HUES6 (cell line): ENCODE results near the gene GABRG3.

Experiments used
- H3K27ac ChIP-seq: 2 replicates; pipeline ENCODE4 v1.7.0; 2013; ENCODE audit warnings: low read depth, mild to moderate bottlenecking, low read length, inconsistent platforms
- H3K27me3 ChIP-seq: 2 replicates; pipeline ENCODE4 v1.6.1; 2013; ENCODE audit warnings: low read length; ENCODE audit not compliant: control insufficient read depth, insufficient read depth
- H3K36me3 ChIP-seq: 2 replicates; pipeline ENCODE4 v1.6.1; 2013; ENCODE audit warnings: low read length; ENCODE audit not compliant: control insufficient read depth, insufficient read depth
- H3K4me1 ChIP-seq: 2 replicates; pipeline ENCODE4 v1.6.1; 2013; ENCODE audit warnings: low read length; ENCODE audit not compliant: control insufficient read depth, insufficient read depth
- H3K4me3 ChIP-seq: 2 replicates; pipeline ENCODE4 v1.5.1; 2013; ENCODE audit warnings: low read depth, low read length
- H3K9ac ChIP-seq: one replicate; pipeline ENCODE4 v1.6.1; 2013; ENCODE audit warnings: mild to moderate bottlenecking, low read length
- H3K9me3 ChIP-seq: 2 replicates; pipeline ENCODE4 v1.6.1; 2013; ENCODE audit warnings: low read depth, low read length; ENCODE audit not compliant: control insufficient read depth, insufficient read depth

GABRG3 gene

DNA sequence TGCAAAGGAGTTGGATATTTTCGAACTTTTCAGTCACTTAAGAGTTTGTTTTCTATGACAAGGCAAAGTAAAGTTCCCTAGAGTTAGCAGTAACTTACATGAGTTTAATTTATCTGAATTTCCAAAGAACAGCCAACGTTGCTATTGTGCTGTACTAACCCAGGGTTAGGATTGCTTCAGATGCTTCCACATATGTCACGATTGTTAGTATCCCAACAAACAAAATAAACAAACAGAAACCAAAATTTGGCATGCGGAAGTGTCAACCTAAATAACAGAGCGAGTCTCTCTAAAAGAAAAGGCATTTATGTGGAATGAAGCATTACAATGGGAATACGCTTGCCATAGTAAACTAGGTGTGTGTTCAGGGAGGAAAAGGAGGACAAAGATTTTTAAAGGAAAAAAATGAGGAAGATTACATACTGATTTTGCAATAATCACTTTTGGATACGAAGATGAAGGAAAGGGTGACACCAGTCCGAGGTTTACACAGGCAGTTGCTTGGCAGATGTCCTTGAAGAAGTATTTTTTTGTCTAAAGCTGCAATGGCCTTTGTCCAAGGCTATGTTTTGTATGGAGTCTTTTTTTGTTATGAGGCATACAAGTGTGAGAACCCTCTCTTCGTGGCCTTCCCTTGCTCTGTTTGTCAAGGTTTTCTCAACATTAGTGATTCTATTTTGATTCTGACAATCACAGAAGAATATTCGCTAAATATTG lies 267.9 kb downstream of the GABRG3 start:
- no peak overlapping the region for H3K9ac ChIP-seq
- no peaks in the 10 kb centered on the region for H3K36me3 ChIP-seq
- H3K9me3 ChIP-seq, result no peaks in the 10 kb centered on the region
- no peaks in the 10 kb centered on the region for H3K27me3 ChIP-seq
- no peaks in the 10 kb centered on the region for H3K4me1 ChIP-seq
- H3K4me3 ChIP-seq, result no peak overlapping the region
- no peak overlapping the region for H3K27ac ChIP-seq

DNA sequence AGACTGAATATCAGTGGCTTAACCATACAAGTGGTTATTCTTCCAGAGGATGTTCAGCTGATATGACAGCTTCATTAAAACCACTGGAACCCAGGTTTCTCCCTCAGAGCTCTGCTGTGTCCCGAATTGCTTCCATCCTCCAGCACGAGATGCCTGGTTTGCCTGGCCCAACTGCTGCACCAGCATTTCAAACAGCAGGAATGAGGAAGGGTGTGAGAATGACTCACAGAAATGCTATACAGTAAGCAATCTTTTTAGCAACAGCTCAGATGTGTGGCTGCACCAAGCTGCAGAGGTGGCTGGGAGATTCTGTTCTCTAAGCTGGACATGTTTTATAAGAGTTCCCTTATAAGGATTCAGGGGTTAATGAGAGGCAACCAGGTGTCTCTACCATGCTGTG lies 271.0 kb downstream of the GABRG3 start:
- Histone ChIP-seq H3K27ac (no peak overlapping the region), H3K4me1 (no peaks in the 10 kb centered on the region), H3K27me3 (no peaks in the 10 kb centered on the region), H3K9ac (no peak overlapping the region), H3K4me3 (no peak overlapping the region), H3K9me3 (no peaks in the 10 kb centered on the region), H3K36me3 (no peaks in the 10 kb centered on the region)

DNA sequence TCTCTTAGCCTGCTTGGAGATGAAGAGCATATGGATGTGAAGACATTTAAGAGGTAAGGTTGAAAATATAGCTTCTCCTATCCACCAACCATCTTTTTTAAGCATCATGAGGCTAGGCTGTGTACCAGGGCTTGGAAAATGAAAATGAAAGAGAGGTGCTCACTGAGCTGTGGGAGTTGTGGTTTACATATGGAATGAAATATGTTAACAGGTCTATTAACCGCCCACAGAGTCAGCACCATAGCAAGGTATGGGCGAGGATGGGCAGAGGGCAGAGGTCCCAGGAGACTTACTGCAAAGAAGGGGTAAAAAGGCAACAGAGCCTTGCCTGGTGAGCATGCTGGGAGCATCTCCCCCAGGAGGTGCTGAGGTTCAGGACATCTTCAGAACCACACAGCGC lies 273.1 kb downstream of the GABRG3 start:
- no peak overlapping the region for H3K4me3 ChIP-seq
- H3K4me1 ChIP-seq, result no peaks in the 10 kb centered on the region
- no peaks in the 10 kb centered on the region for H3K9me3 ChIP-seq
- H3K9ac ChIP-seq, result no peak overlapping the region
- H3K36me3 ChIP-seq, result no peaks in the 10 kb centered on the region
- no peaks in the 10 kb centered on the region for H3K27me3 ChIP-seq
- no peak overlapping the region for H3K27ac ChIP-seq

DNA sequence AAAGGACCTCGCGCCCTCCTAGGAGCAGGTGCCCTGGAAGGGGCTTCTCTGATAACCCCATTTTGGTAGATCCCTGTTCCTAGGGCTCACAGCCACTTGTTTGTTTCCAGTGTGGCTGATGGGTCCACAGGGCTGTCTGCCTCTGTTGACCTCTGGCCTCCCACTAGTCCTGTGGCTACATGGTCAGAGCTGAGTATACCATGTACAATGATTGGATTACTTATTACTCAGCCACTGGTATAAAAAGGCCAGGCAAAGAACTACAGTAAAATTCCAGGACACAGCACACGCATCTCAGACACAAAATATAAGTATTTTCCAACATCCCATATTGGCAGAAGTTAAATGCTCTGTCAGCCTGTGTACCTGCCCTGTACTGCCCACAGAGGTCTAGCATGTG lies 277.3 kb downstream of the GABRG3 start:
- H3K9ac ChIP-seq, result no peak overlapping the region
- H3K36me3 ChIP-seq, result no peaks in the 10 kb centered on the region
- no peaks in the 10 kb centered on the region for H3K27me3 ChIP-seq
- H3K4me3 ChIP-seq, result no peak overlapping the region
- no peaks in the 10 kb centered on the region for H3K9me3 ChIP-seq
- H3K27ac ChIP-seq, result no peak overlapping the region
- H3K4me1 ChIP-seq, result no peaks in the 10 kb centered on the region

DNA sequence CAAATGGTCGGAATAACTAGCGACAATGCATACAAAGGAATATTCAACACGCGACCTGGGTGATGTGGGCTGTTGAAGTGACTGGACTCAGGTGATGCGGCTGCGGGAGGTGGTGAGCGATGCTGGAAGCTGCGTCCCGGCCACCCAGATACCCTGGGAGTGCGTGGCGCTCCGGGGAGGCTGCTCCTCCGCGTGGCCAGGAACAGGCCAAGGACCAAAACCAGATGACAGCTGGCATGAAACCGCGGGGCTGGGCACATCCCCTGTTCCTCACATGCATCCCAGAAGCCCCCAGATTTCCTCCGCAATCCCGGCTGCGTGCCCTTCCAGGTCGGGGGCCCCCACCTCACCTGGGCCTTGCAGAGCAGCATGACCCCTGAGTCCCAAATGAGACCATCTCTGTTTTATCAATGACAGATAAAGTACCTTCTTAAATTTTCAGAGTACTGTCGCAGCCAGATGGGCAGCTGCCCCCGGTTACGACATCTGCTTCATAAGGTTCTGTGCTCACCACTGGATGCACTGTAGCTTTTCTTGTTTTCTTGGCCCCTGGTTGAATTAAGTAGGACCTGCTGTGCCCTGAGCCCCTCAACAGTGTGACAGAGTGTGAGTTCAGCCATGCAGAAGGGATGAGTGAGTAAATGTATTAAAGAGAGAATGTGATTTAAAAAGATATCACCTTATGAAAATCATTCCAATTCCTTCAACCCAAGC lies 278.2 kb downstream of the GABRG3 start:
- Histone ChIP-seq H3K4me1 (no peaks in the 10 kb centered on the region), H3K27ac (no peak overlapping the region), H3K27me3 (no peaks in the 10 kb centered on the region), H3K36me3 (no peaks in the 10 kb centered on the region), H3K4me3 (no peak overlapping the region), H3K9me3 (no peaks in the 10 kb centered on the region), H3K9ac (no peak overlapping the region)

DNA sequence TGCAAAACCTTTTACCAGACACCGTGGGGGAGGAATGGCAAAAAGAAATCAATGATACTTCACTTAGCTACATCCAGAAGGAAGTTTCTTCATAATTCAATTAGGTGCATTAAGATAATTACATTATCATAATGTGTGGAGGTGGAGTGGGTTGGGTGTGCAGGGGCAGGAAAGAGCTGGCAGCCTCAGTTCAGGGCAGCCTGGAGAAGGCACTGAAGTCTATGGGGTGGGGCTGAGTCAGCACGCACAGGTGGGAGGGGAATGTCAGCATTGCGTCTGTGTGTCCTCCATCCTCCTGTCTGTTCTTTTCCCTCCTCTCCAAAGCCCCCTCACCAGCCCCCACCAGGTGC lies 278.8 kb downstream of the GABRG3 start:
- Histone ChIP-seq H3K27ac (no peak overlapping the region), H3K9ac (no peak overlapping the region), H3K36me3 (no peaks in the 10 kb centered on the region), H3K4me1 (no peaks in the 10 kb centered on the region), H3K27me3 (no peaks in the 10 kb centered on the region), H3K4me3 (no peak overlapping the region), H3K9me3 (no peaks in the 10 kb centered on the region)

DNA sequence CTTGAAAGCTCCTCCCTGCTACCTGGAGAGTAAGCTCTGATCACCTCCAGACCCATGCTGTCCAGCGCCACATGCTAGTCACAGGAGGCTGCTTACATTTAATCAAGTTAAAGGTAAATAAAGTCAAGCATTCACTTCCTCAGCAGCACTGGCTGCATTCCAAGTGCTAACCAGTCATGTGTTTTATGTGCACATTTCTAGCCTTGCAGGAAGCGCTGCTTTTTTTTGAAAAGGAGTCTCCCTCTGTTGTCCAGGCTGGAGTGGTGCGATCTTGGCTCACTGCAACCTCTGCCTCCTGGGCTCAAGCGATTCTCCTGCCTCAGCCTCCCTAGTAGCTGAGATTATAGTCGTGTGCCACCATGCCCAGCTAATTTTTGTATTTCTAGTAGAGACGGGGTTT lies 279.2 kb downstream of the GABRG3 start:
- Histone ChIP-seq H3K27ac (no peak overlapping the region), H3K36me3 (no peaks in the 10 kb centered on the region), H3K4me3 (no peak overlapping the region), H3K4me1 (no peaks in the 10 kb centered on the region), H3K27me3 (no peaks in the 10 kb centered on the region), H3K9me3 (no peaks in the 10 kb centered on the region), H3K9ac (no peak overlapping the region)

DNA sequence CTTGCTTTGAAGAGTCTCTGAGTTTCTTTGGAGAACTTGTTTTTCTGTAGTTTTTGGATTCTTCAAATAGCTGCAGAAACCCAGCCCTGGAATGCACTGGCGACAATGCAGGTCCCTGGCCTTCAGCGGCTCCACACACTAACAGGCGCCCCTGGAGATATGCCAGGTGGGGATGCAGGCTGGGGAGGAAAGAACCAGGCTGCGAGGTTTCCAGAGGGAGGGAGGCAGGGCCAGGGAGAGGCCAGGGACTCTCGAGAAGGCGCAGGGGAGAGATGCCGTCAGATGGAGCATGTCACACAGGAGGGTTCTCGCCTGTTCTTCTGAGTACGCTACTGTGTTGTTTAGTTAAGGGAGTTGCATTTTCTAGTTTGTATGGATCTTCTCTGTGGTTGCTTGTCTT lies 283.1 kb downstream of the GABRG3 start:
- H3K27ac ChIP-seq, result no peak overlapping the region
- H3K4me1 ChIP-seq, result peaks cover 15% of the 10 kb centered on the region
- no peak overlapping the region for H3K9ac ChIP-seq
- H3K36me3 ChIP-seq, result no peaks in the 10 kb centered on the region
- no peaks in the 10 kb centered on the region for H3K9me3 ChIP-seq
- H3K27me3 ChIP-seq, result no peaks in the 10 kb centered on the region
- H3K4me3 ChIP-seq, result no peak overlapping the region

DNA sequence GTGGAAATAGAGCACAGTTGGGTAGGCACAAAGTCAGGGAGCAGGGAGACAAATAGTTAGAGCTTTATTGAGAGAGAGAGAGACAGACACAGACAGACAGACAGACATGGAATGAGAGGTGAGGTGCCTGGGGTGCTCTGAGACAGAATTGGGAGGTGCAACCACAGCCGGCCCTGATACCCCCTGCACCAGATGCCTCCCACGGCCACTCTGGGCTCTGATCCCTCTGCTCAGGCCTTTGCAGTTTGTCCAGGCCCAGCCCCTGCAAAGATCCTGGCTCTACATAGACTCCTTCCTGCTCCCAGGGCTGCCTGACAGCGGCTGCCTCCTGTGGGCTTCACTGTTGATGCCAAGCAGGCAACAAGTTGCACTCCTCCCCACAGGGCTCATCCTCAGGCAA lies 283.8 kb downstream of the GABRG3 start:
- H3K27me3 ChIP-seq, result no peaks in the 10 kb centered on the region
- no peaks in the 10 kb centered on the region for H3K36me3 ChIP-seq
- H3K27ac ChIP-seq, result no peak overlapping the region
- peaks cover 15% of the 10 kb centered on the region for H3K4me1 ChIP-seq
- H3K9ac ChIP-seq, result no peak overlapping the region
- no peak overlapping the region for H3K4me3 ChIP-seq
- no peaks in the 10 kb centered on the region for H3K9me3 ChIP-seq

DNA sequence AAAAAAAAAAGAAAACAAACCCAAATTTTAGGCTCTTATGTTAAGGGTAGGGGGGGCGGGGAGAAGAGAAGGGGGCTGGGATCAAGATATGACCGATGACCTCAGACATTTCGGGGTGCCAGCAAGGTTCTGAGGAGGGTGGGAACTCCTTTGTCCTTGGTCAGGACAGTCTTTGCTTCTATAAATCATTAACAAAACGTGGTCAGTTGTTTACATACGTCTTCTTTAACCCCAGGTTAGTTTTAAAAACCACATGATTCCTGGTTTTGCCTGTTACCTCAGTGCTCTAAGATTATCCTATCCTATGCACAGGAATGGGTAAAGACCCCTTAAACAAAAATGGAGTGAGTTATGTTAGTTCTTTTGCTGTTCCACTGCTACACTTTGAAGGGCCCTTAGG lies 285.5 kb downstream of the GABRG3 start:
- Histone ChIP-seq H3K9me3 (no peaks in the 10 kb centered on the region), H3K4me3 (no peak overlapping the region), H3K27ac (no peak overlapping the region), H3K36me3 (no peaks in the 10 kb centered on the region), H3K4me1 (peaks cover 15% of the 10 kb centered on the region), H3K27me3 (no peaks in the 10 kb centered on the region), H3K9ac (no peak overlapping the region)

DNA sequence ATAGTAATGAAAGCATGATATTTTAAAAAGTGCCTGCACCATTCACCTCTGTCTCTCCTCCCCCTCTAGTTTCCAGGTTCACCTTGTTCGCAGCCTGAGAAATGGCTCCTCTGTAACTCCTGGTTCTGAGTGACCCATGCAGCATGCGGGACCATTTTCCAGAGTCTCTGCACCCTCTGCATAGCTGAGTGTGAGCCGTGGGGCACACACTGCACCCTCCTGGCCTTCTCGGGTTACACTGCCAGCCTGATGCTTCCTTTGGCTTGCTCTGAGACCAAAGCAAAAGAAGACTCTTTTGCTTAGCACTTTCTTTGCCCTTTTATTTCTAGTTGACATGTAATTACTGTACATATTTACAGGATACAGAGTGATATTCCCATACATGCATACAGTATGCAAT lies 287.3 kb downstream of the GABRG3 start:
- Histone ChIP-seq H3K27me3 (peaks cover 4% of the 10 kb centered on the region; the same call in 1 of the 2 replicates), H3K27ac (no peak overlapping the region), H3K4me3 (no peak overlapping the region), H3K9ac (no peak overlapping the region), H3K4me1 (peaks cover 18% of the 10 kb centered on the region), H3K36me3 (no peaks in the 10 kb centered on the region), H3K9me3 (no peaks in the 10 kb centered on the region)
